Stimulated activated CD8-positive, alpha-beta memory T cell treated with anti-CD3 and anti-CD28 coated beads, Interleukin-15, amount 100 ng/mL, for 48 hours (primary cell): ENCODE data around the gene CNTNAP1.
"Not testable (repeated sequence)": the region's sequence is repeated elsewhere in the genome, so short reads cannot be mapped to it uniquely, and the experiment has no call there.

Experiments
- DNase-seq, 2 donors: peaks; one replicate each; pipeline ENCODE4 v3.0.0-alpha.2; 2020; ENCODE audit warnings: low read depth in 2 of 2

CNTNAP1 gene

DNA sequence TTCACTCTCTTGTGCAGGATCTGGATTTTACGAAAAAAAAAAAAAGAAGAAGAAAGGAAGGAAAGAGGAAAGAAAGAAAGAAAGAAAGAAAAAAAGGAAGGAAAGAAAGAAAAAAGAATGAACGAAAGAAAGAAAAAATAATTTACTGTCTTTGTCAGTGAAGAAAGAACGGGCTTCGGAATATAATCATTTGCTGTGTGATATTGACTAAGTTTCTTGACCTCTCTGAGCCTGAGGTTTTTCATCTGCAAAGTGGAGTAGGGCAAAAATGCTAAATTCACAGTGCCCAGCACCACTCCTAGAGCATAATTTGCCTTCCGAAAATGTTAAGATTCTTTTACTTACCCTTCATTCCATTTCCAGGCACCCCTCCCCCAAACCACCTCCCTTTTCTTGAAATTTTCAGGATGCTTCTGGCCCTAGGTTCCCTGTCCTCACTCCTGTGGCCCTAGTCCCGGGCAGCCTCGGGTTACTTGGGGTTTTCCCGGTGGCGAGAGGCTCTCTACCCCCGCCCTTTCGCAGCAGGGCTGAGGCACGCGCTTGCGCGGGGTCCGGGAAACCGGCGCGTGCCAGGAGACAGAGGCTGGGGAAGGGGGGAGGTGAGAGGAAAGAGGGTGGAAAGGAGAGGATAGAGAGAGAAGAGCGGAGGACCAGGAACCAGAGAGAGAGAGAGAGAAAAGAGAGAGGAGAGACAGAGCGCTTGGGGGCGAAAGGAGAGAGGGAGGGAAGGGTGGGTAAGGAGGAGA is at the start of gene CNTNAP1:
TSS of gene CNTNAP1 (plus strand) at position 556 of the 746 bp plus-strand sequence. CDS start 299 bp downstream, outside the sequence.
- no peak for DNase-seq

DNA sequence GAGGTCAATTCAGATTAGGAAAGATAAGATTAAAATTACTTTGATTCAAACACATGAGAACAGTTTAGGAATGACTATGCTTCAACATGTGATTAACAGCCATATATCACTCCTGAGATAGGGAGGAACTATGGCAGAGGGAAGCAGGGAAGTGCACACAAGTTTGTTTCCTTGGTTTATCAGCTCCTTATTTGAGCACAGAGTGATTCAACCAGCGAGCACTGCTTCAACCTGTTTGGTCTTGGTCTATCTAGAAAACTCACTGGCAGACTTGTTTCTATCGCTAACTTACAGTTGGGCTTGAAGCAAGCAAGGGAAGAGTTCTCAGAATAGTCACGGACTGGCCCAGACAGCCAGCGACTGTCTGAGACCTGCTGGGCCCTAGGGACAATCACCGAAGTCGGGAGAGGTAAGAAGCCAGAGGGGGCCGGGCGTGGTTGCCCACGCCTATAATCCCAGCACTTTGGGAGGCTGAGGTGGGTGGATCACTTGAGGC is 49.3 kb upstream of the CNTNAP1 start:
- DNase-seq = no peak

DNA sequence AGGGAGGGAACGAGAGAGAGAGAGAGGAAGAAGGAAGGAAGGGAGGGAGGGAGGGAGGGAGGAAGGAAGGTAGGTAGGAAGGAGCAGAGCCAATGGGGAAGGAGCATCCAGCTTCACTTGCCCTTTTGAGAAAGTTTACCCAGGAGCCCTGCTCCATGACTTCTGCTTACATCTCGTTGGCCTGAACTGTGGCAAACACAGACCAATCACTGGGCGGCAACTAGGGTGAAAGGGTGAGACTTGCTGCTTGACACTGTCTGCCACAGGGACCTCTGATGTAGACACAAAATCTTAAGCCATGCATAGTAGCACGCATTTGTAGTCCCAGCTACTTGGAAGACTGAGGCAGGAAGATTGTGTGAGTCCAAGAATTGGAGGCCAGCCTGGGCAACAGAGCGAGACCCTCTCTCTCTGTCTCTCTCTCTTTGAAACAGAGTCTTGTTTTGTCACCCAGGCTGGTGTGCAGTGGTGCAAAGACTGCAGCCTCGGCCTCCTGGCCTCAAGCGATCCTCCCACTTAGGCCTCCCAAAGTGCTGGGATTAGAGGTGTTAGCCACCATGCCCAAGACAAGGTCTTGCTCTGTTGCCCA is 42.7 kb upstream of the CNTNAP1 start:
- no peak for DNase-seq

DNA sequence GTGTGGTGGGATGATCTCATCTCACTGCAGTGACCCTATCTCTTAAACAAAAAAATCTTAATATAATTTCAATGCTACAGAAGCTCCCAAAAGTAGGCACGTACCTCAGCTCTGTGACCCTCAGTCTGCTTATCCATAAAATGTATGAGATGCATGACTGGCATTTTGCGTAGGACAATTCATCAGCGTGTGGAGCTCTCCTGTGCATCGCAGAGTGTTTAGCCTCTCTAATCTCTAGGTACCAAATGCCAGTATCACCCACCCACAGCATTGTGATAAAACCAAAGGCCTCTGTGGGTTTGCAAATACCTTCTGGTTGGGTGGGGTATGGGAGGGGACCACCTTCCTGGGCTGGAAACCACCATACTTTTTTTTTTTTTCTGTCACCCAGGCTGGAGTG is 42.2 kb upstream of the CNTNAP1 start:
- no peak for DNase-seq

DNA sequence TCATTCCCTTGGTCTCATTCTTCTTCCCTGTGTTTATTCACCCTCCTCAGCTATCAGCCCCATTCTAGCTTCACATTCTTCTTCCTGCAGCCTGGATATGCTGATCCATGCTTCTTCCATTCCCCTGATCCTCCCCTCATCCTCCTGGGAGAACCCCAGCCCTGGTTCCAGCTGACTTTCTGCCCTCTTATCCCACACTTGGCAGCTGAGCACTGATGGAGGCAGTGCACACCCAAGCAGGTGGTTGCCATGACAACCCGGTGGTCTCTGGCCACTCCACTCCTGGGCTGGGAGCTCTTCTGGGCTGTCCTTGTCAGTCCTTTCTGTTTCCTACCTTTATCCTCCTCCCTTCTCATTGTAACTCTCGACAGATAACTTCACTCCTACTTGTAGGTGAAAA is 40.0 kb upstream of the CNTNAP1 start:
- DNase-seq = no peak

DNA sequence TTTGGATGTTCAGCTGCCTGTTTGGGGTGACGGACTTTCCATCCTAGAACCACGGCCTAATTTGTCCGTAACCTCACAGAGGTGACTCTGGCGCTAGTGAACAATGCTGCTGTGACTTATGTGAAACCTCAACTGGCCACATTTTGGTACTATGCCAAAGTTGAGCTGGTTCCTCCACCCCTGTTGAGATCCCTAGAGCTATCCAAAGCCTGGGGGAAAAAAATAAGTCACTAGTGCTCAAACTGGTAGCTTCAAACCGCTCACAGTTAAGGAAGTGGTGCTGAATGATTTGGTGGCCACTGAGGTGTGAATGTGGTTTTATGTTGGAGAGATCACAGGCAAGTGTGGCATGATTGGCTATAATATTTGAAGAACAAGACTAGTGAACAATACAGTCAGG is 34.6 kb upstream of the CNTNAP1 start:
- no peak for DNase-seq

DNA sequence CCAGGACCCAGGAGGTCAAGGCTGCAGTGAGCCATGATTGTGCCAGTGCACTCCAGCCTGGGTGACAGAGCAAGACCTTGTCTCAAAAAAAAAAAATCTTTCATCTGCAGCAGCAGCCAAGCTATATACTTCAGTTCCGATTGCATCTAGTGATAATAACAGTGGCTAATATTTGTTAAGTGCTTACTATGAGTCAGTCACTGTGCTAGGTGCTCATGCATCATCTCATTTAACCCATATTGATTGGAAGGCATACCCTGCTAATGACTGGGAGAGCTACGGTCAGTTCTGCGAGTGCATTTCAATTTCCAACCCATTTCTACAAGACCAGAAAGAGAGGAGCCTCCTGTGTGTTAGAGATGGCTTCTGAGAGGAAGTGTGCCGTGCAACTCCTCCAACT is 30.9 kb upstream of the CNTNAP1 start:
- no peak for DNase-seq

DNA sequence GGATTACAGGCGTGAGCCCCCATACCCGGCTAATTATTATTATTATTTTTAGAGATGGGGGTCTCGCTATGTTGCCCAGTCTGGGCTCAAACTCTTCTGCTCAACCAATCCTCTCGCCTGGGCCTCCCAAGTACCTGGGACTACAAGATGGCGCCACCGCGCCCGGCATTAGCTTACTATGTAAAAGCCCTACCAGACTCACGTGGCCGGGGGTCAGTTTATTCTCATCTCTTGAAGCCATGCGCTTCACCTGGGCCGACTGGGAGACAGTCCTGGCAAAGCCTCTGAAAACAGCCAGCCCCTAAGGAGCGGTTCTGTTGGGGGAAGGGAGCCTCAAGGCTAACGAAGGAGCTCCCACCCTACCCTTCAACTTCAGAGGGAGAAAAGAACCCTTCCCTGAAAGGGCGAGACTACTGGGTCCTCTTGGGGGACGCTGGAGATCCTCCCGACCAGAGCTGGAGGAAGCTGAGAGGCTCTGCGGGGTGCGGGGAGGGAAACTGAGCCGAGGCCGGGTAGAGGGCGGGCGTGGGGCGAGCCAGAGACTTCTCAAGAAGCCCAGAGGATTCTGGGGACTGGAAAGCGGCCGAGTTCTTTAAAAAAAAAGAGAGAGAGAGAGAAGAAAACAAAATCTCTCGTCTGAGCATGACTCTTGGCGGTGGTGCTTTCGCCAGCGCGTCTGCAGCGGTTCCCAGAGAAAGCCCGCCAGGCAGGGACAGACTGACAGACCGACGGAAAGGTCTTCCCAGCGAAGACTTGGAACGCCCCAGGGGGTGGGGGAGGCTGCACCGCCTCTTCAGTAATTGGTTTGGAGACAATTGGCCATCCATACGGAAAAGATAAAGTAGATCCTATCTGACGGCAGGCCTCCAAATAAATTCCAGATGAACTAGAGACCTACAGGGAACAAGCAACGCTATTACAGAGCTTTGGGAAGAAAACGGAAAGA is 28.9 kb upstream of the CNTNAP1 start:
- DNase-seq = no peak

DNA sequence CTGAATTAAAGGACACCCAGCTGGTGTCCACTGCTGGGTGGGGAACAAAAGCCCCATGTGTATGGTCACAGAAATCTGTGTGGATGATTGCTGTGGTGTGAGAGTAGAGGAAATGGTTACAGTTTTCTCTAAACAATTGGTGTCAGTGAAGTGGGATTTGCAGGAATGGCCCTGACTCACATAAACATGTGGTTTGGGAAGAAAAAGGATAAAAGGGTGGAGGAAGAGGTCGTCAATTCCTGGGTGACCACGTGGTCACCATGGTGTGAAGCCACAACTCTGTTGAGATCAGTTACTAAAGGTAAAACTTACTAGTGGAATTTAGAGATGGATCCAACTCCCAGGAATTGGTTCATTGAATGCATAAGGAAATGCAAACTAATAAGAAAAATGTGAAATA is 26.8 kb upstream of the CNTNAP1 start:
- DNase-seq = no peak

DNA sequence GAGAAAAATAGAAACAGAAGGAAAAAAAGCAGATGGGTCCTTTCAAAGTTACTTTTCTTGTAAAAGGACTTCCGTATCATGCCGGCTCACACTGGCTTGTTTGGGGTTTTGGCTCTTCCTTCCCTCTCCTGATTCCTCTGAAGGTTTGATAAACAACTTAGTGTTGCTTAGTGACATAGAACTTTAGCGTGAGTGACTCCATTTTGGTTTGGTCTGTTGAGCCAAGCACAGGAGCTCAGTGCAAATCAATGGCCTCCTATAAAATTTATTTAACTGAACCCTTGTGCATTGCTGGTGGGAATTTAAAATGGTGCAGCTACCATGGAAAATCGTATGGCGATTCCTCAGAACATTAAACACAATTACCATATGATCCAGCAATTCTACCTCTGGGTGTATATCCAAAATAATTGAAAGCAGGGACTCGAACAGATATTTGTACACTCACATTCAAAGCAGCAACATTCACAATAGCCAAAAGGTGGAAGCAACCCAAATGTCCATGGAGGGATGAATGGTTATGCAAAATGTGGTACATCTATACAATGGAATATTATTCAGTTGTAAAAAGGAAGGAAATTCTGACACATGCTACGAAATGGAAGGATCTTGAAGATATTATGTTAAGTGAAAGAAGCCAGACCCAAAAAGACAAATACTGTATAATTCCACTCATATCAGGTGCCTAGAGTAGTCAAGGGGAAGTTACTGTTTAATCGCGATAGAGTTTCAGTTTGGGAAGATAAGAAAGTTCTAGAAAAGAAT is 24.3 kb upstream of the CNTNAP1 start:
- no peak for DNase-seq

DNA sequence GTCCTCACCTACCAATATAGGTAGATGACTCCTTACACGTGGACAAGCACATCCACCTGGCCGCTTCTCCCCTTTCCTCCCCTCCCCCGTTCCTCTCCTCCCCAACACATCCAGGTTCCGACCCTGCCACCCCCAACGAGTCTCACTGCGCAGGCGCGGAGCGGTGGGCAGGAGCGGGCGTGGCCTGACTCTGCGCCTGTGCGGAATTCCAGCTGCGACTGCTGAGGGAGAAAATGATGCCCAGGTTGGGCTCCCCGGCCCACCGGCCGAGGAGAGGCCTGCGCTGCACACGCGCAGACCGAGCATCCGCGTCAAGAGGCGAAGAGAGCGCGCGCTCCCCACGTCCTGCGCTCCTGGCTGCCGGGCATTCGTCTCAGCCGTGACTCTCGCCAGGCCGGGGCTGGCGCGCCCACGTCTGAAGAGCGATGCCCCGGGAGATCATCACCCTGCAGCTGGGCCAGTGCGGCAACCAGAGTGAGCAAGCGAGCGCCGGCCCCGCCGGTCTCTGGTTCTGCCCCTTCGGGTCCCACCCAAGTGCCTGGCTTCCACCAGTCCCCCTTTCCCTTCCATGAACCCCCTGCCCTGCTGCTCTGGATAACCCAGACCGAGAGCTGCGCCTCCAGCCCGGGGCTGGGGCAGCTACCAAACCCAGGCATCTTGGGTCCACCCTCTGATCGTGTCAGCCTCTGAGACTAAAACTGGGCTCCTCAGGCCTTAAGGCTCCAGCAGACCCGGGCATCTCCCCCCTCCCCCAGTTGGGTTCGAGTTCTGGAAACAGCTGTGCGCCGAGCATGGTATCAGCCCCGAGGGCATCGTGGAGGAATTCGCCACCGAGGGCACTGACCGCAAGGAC is 23.0 kb upstream of the CNTNAP1 start, which contains the start of gene TUBG2:
TSS of gene TUBG2 (plus strand) at position 206 of the 853 bp plus-strand sequence. CDS start at position 426, 220 bp downstream.
- peak; percentile 70 to 72 for DNase-seq

DNA sequence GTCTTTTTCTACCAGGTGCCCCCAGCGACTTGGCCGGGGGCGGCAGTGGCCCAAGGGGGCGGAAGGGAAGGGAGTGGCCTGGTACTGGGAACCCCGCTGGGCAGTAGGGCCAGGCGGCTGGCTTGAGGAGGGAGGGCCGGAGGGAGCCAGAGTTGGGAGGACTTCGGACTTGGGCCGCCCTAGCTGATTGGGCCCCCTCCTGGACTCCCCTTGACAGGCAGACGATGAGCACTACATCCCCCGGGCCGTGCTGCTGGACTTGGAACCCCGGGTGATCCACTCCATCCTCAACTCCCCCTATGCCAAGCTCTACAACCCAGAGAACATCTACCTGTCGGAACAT is 22.4 kb upstream of the CNTNAP1 start:
- DNase-seq = not testable (repeated sequence)

DNA sequence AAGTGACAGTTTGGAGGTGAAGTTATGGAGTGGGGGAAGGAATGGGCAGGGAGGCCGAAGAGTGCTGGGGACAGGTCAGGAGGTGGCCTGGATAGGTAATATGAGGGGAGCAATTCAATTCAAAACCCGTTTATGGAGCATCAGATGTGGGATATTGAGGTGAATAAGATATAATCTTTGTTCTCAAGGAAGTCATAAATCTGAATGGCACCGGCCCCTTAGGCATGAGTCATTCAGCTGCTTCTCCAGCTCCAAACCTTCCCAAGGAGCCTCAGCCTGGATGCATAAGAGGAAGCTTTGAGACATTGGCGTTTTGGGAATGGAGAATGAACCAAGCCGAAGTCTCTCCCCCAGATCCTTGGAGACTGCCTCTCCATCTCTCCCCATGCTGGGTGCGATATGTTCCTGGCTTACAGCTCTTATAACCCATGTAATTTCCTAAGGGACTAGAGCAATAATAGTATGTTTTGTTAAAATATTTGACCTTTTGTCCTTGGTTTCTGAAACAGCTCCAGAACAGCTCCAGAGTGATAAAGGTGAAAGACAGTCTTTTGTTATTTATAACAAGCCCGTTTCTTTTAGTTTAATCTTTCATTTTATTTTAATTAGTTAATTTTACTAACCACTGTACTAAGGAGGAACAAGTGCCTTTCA is 21.5 kb upstream of the CNTNAP1 start:
- DNase-seq = no peak

DNA sequence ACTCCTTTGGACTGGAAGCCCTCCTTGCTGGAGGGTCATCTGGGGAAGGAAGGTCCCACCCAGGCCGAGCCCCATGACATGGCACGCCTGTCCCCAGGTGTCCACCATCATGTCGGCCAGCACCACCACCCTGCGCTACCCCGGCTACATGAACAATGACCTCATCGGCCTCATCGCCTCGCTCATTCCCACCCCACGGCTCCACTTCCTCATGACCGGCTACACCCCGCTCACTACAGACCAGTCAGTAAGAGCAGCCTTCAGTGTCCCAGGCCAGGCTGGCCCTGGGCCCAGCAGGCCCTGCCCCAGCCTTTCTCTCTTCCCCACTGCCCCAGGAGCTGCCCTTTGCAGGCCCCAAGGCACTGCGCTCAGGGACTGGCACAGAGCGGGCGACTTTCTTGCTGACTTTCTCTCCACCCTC is 16.7 kb upstream of the CNTNAP1 start:
- DNase-seq = no peak

DNA sequence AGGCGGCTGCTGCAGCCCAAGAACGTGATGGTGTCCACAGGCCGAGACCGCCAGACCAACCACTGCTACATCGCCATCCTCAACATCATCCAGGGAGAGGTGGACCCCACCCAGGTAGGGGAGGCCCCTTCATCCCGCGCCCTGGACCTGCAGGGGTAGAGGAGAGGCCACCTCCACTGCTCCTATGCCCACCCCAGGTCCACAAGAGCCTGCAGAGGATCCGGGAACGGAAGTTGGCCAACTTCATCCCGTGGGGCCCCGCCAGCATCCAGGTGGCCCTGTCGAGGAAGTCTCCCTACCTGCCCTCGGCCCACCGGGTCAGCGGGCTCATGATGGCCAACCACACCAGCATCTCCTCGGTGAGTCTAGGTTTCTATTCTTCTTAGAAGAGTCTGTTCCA is 16.2 kb upstream of the CNTNAP1 start:
- DNase-seq = not testable (repeated sequence)

DNA sequence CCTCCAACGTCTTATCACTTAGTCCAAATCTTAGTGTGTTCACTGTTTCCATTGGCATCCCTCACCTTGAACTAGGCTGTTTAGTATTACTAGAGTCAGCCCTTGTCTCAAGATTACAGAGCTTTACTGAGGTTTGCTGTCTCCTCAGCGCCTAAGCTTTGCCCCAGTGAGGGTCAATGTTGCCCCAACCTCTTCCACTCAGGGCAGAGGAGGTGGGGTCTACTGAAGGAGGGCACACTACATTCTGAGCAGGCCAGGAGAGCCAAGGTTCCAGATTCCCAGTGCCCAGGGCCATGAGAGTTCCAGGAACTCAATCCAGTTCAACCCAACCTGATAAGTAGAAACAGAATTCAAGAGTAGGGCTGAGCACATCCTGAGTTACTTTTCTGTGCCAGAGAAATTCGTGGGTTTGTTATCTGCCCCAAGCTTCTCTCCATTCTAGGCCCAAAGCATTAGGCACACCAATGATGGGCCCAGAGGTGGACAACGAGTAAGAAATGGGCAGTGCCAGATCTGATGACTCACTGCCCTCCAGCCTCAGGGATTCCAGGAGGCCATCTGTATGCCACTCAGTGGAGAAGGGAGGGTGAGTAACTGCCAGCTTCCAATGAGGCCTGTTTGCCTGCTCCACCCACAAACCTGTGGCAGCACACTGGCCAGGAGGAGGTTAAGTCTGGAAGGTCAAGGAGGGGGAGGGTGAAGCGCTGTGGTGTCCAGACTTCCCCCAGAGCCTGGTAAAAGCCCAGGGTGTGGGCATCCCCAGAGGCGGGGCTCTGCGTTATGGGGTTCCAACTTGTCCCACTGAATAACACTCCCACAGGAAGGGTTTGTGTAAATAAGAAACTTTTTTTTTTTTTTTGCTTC is 15.0 kb upstream of the CNTNAP1 start:
- no peak for DNase-seq

DNA sequence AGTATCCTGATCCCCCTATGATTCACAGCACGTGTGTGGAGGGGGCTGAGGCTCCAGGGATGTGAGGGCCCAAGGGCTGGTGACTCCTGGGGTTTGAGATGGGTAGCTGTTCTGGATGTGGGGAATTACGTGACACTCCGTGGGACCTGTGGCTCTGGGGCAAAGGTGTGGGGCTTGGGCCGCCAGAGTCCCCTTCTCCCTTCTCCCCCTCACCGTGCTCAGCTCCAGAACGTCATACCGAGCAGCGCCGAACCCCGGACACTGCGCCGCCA is 12.7 kb upstream of the CNTNAP1 start:
- no peak for DNase-seq

DNA sequence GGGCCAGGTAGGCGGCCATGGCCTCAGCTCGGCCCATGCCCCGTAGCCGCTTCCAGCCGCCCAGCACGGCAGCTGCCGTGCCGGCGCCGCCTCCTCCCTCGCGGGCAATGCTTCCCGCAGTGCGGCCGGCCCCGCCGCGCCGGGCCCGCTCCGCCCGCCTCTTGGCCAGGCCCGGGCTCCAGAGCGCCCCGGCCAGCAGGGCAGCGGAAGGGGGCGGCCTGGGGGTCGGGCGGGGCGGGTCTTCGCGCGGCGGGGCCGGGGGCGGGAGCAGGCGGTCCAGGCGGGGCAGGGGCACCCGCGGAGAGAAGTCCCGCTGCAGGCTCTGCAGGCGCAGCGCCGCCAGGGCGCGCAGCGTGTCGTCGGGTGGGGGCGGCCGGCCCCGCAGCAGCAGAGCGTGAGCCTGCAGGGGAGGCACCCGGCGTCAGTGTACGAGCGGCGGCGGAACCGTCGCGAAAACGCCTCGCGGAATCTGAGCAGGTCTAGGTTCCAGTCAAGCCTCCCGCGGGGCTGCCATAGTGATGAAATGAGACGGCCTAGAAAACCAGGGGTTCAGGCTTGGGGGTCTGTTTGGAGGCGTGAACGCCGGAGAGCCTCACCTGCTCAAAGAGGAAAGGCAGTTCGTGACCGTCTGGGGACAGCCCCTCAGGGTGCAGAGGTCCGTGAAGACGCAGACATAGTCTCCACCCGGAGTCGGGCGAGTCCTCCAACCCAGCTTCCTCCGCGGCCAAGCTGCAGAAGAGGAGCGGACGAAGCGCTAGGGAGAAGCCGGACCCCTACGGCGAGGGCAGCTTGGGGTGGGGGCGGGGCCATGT is 12.1 kb upstream of the CNTNAP1 start:
- DNase-seq = no peak
